Memory B cell (primary cell): ENCODE results near the gene RAPH1.

ENCODE experiments used
- ATAC-seq: fragments of 150-1000 bp; cut with Tn5 transposase; 2 replicates; pipeline ENCODE4 v1.10.0; 2021; ENCODE audit warnings: low read depth, mild to moderate bottlenecking, moderate library complexity
- DNase-seq, 2 donors: peaks; one replicate each; pipeline ENCODE4 v3.0.0; 2022; ENCODE audit warnings: low spot score in 2 of 2
- H3K27ac Mint-ChIP-seq: one replicate; pipeline ENCODE4 v1.8.0; 2022; ENCODE audit warnings: mild to moderate bottlenecking, moderate library complexity, mixed read lengths
- H3K27me3 Mint-ChIP-seq: one replicate; pipeline ENCODE4 v1.8.0; 2022; ENCODE audit warnings: mixed read lengths
- H3K36me3 Mint-ChIP-seq: one replicate; pipeline ENCODE4 v1.8.0; 2022; ENCODE audit warnings: mild to moderate bottlenecking, mixed read lengths
- H3K4me1 Mint-ChIP-seq: one replicate; pipeline ENCODE4 v1.8.0; 2022; ENCODE audit warnings: mixed read lengths
- H3K4me3 Mint-ChIP-seq: one replicate; pipeline ENCODE4 v1.8.0; 2022; ENCODE audit warnings: mild to moderate bottlenecking, moderate library complexity, mixed read lengths
- H3K9me3 Mint-ChIP-seq: one replicate; pipeline ENCODE4 v1.8.0; 2022; ENCODE audit warnings: mixed read lengths

The RAPH1 gene

DNA sequence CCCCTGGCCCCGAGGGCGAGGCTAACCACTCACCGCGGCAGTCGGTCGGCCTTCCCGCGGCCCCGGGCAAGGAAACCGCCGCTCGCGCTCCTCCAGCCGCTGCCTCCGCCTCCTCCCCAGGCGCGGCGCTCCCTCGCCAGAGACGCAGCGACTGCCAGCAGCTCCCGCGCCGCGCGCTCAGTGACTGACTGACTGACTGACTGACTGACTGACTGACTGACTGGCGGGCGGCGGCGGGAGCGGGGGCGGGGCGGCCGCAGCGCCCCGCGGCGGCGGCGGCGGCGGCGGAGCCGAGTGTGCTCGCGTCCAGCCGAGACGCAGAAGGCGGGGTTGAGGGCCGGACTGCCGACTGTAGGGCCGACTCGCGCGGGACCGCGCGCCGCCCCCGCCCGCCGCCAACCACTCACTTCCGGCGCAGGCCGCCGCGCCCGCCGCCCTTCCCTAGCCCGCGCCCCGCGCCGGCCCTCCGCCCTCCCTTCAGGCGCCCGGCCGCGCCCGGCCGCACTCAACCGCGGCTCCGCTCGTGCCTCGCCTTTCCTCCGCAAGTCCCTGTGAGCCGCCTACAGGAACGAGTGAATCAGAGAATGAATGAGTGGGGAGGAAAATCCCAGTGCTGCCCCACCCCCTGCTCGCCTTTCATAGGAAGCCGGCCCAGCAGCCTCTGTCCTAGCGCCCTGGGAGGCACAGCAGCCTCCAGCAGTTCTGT is at the start of gene RAPH1:
Gene RAPH1 (minus strand): TSS at position 224 of the 706 bp plus-strand sequence. CDS start 39,948 bp downstream, outside the sequence.
- Mint-ChIP-seq H3K27ac (no peak within 1 kb of the TSS), H3K9me3 (peaks cover 12% of the 10 kb centered on the region), H3K36me3 (peaks cover 3% of the 10 kb centered on the region), H3K4me1 (peaks cover 13% of the 10 kb centered on the region), H3K4me3 (peak within 1 kb of the TSS; percentile 89), H3K27me3 (peaks cover 38% of the 10 kb centered on the region)
- DNase-seq, result peak; percentile 8 to 16
- peak; percentile 64 for ATAC-seq

DNA sequence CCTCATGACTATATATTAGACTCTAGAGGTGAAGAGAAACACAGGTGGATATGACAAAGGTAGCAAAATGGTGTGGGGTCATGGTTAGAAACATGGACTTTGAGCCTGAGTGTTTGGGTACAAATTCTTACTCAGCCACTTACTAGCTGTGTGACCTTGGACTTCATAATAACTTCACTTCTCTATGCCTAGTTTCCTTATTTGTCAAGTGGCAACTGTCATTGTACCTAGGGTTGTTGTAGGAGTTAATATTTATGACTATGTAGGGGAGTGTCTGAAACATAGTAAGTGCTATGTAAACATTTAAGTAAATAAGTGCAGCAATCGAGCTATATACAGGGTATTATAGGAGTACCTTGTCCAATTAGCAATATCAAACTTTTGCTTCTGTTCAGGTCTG is 49.7 kb upstream of the RAPH1 start:
- H3K27ac Mint-ChIP-seq, result no peak overlapping the region
- peaks cover 2% of the 10 kb centered on the region for H3K4me1 Mint-ChIP-seq
- H3K27me3 Mint-ChIP-seq, result peaks cover 21% of the 10 kb centered on the region

GRCh38 chr2:203583701-203584100 is 48.6 kb upstream of the RAPH1 start:
- H3K27me3 Mint-ChIP-seq, result peaks cover 19% of the 10 kb centered on the region
- no peaks in the 10 kb centered on the region for H3K36me3 Mint-ChIP-seq
- H3K9me3 Mint-ChIP-seq, result no peaks in the 10 kb centered on the region
- H3K4me1 Mint-ChIP-seq, result peaks cover 2% of the 10 kb centered on the region
- ATAC-seq (no peak), DNase-seq (no peak)
- H3K27ac Mint-ChIP-seq, result no peak overlapping the region
- no peak overlapping the region for H3K4me3 Mint-ChIP-seq

More for the DNA sequence above, 49.7 kb upstream of the RAPH1 start:
- Mint-ChIP-seq H3K4me3 (no peak overlapping the region), H3K36me3 (no peaks in the 10 kb centered on the region), H3K9me3 (no peaks in the 10 kb centered on the region)
- no peak for ATAC-seq
- no peak for DNase-seq

DNA sequence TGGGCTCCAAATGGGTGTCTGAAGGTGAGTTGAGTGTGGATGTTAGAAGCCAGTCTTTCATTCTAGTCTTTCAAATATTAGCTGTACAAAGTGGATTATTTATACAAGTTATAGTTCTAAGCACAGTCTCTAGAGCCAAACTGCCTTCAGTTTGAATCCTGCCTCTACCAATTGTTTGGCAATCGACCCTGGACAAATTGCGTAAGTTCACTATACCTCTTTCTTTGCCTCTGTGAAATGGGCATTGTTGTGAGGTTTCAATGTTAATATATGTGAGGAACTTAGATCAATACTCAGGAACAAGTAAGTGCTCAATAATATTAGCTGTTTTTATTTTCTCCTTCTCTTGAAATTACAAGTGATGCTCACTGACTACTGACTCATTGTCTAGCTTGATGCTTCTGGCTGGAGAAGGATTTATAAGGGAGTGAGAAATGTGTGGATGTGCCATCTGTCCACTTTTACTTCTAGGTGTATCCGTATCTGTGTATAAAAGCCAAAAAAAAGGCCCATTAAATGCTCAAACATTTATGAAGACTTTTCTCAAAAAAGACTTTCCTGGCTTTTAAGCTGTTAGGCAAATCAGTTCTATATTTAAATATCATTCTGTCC is 48.1 kb upstream of the RAPH1 start:
- Mint-ChIP-seq H3K36me3 (no peaks in the 10 kb centered on the region), H3K27ac (no peak overlapping the region), H3K27me3 (peaks cover 18% of the 10 kb centered on the region), H3K4me3 (no peak overlapping the region), H3K4me1 (peaks cover 2% of the 10 kb centered on the region), H3K9me3 (no peaks in the 10 kb centered on the region)
- DNase-seq (no peak), ATAC-seq (no peak)

DNA sequence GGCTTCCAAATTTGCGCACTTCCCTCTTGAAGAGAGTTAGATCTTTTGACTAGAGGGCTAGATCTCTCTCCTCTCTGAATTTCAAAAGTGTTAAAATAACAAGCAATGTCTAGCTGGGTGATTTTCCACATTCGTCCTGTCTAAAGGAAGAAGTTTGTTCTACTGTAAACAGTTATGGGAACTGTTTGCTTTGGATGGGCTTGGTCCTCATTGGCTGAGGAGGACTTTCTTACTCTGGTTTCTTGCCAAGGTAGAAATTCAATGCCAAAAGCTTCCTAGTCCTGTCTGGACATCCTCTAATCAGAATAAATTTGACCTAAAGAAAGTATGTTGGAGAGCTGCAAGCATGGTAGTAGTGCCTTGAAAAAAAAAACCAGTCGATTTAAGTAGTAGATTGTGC is 47.4 kb upstream of the RAPH1 start:
- ATAC-seq, result no peak
- Mint-ChIP-seq H3K4me1 (peaks cover 2% of the 10 kb centered on the region), H3K36me3 (no peaks in the 10 kb centered on the region), H3K9me3 (no peaks in the 10 kb centered on the region), H3K27ac (no peak overlapping the region), H3K4me3 (no peak overlapping the region), H3K27me3 (peaks cover 18% of the 10 kb centered on the region)
- no peak for DNase-seq

GRCh38 chr2:203580844-203581243 is 45.7 kb upstream of the RAPH1 start:
- Mint-ChIP-seq H3K36me3 (no peaks in the 10 kb centered on the region), H3K27ac (no peak overlapping the region), H3K27me3 (peaks cover 14% of the 10 kb centered on the region), H3K4me3 (no peak overlapping the region), H3K4me1 (peaks cover 2% of the 10 kb centered on the region), H3K9me3 (peaks cover 3% of the 10 kb centered on the region)
- ATAC-seq, result no peak
- no peak for DNase-seq

GRCh38 chr2:203579730-203580129 is 44.6 kb upstream of the RAPH1 start:
- DNase-seq (no peak), ATAC-seq (no peak)
- Mint-ChIP-seq H3K4me1 (no peaks in the 10 kb centered on the region), H3K4me3 (no peak overlapping the region), H3K27ac (no peak overlapping the region), H3K27me3 (peaks cover 13% of the 10 kb centered on the region), H3K9me3 (peaks cover 4% of the 10 kb centered on the region), H3K36me3 (no peaks in the 10 kb centered on the region)

GRCh38 chr2:203578759-203579643 is 43.9 kb upstream of the RAPH1 start:
- H3K36me3 Mint-ChIP-seq, result no peaks in the 10 kb centered on the region
- DNase-seq (no peak), ATAC-seq (no peak)
- H3K4me1 Mint-ChIP-seq, result no peaks in the 10 kb centered on the region
- H3K4me3 Mint-ChIP-seq, result no peak overlapping the region
- peaks cover 13% of the 10 kb centered on the region for H3K27me3 Mint-ChIP-seq
- H3K9me3 Mint-ChIP-seq, result peaks cover 4% of the 10 kb centered on the region
- no peak overlapping the region for H3K27ac Mint-ChIP-seq

DNA sequence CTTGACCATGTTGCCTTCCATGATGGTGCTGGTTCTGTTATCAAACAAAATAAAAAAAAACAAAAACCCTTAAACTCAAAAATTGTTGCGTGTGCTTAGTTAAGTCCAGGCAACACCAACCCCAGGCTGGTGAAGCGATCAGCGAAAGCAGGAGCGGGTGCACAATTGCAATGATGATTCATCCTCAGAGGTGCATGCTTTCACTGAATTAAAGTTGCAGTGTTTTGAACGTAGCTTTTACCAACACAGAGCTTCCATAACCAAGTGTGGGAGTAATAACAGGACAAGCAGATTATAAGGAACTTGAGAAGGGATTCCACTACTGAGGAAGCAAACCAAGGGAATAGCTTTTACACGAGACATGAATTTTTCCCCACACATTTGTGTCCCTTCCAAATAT is 39.7 kb upstream of the RAPH1 start:
- peaks cover 20% of the 10 kb centered on the region for H3K27me3 Mint-ChIP-seq
- H3K27ac Mint-ChIP-seq, result no peak overlapping the region
- H3K9me3 Mint-ChIP-seq, result peaks cover 8% of the 10 kb centered on the region
- no peaks in the 10 kb centered on the region for H3K36me3 Mint-ChIP-seq
- no peak overlapping the region for H3K4me3 Mint-ChIP-seq
- H3K4me1 Mint-ChIP-seq, result no peaks in the 10 kb centered on the region
- DNase-seq (no peak), ATAC-seq (no peak)

DNA sequence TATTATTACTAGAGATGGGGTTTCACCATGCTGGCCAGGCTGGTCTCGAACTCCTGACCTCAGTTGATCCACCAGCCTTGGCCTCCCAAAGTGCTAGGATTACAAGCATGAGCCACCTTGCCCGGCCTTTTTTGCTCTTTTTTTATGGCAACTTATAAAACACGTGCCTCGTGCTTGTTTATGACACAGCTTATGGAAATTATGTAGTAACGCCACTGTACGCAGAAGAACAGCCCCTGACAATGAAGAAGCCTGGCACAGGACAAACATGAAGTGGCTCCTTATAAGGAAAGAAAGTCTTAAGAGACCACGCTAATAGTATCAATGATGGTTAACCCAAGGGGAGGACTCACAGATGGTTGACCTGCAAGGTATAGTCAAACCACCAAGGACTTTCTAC is 37.2 kb upstream of the RAPH1 start:
- no peak for DNase-seq
- H3K27me3 Mint-ChIP-seq, result peaks cover 22% of the 10 kb centered on the region

GRCh38 chr2:203569677-203570316 is 34.7 kb upstream of the RAPH1 start:
- Mint-ChIP-seq H3K4me1 (no peaks in the 10 kb centered on the region), H3K27ac (no peak overlapping the region), H3K4me3 (no peak overlapping the region), H3K36me3 (no peaks in the 10 kb centered on the region), H3K27me3 (peaks cover 10% of the 10 kb centered on the region), H3K9me3 (peaks cover 4% of the 10 kb centered on the region)
- ATAC-seq (no peak), DNase-seq (no peak)

More for the DNA sequence above, 37.2 kb upstream of the RAPH1 start:
- no peaks in the 10 kb centered on the region for H3K36me3 Mint-ChIP-seq
- H3K9me3 Mint-ChIP-seq, result peaks cover 8% of the 10 kb centered on the region
- no peak for ATAC-seq
- no peak overlapping the region for H3K4me3 Mint-ChIP-seq
- no peaks in the 10 kb centered on the region for H3K4me1 Mint-ChIP-seq
- no peak overlapping the region for H3K27ac Mint-ChIP-seq

DNA sequence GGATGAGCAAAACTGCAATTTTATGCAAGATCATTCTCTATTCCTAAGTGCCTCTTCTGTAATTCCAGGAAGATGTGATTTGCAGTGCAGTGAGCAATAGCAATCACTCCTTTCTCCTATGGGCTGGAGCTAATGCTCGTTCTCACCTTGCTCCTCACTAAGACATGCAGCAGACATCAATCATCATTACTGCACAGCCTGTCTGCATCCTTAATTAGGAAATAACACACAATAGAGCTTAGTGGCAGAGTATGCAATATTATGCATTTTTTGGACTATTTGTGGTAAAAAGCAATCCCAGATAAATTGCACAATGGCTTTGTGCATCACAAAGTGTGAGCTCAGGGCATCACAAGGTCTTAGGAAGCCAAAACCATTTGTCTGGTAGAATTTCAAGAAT is 32.6 kb upstream of the RAPH1 start:
- Mint-ChIP-seq H3K36me3 (no peaks in the 10 kb centered on the region), H3K27ac (no peak overlapping the region), H3K4me3 (no peak overlapping the region), H3K27me3 (peaks cover 6% of the 10 kb centered on the region), H3K4me1 (no peaks in the 10 kb centered on the region), H3K9me3 (peaks cover 1% of the 10 kb centered on the region)
- DNase-seq (no peak), ATAC-seq (no peak)

DNA sequence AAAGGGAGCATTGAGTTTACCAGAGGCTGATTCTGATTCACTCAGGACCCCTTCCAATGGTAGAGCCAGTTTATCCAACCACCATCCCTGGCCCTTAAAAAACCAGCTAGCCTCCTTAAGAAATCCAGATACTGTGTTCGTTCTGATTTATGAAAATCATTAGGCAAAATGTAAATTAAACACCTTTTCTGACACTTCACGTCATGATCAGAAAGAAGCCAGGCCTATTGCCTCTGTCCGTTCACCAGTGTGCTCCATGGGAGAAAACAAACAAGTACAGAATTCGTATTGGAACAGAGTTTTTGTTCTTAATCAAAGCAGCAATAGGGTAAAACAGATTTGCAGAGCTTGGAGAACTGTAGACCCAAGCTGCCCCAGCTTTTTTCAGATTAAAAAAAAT is 31.1 kb upstream of the RAPH1 start:
- Mint-ChIP-seq H3K4me1 (no peaks in the 10 kb centered on the region), H3K4me3 (no peak overlapping the region), H3K36me3 (no peaks in the 10 kb centered on the region), H3K27me3 (peaks cover 5% of the 10 kb centered on the region), H3K9me3 (peaks cover 1% of the 10 kb centered on the region), H3K27ac (no peak overlapping the region)
- DNase-seq, result no peak
- ATAC-seq, result no peak

DNA sequence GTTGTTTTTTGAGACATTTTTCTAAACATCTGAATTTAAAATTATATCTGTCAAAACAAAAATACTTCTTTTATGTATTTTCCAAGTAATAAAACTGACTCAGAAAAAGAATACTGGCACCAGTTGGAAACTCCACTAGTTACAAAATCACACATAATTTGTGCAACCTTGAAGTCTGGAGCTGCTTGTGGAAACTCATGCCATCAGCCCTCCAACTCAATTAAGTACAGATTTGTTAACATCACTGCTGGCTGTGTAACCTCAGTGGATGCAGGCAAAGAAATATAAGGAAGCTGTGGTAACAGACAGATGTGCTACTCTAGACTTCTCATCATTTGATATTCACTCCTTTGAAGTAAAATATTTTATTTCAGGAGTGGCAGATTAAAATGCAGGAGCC is 30.0 kb upstream of the RAPH1 start:
- H3K9me3 Mint-ChIP-seq, result no peaks in the 10 kb centered on the region
- ATAC-seq (no peak), DNase-seq (no peak)
- H3K27ac Mint-ChIP-seq, result no peak overlapping the region
- peaks cover 1% of the 10 kb centered on the region for H3K27me3 Mint-ChIP-seq
- no peaks in the 10 kb centered on the region for H3K4me1 Mint-ChIP-seq
- H3K36me3 Mint-ChIP-seq, result no peaks in the 10 kb centered on the region
- no peak overlapping the region for H3K4me3 Mint-ChIP-seq
